ENCODE results near the gene CAMK2D.

The CAMK2D gene

DNA sequence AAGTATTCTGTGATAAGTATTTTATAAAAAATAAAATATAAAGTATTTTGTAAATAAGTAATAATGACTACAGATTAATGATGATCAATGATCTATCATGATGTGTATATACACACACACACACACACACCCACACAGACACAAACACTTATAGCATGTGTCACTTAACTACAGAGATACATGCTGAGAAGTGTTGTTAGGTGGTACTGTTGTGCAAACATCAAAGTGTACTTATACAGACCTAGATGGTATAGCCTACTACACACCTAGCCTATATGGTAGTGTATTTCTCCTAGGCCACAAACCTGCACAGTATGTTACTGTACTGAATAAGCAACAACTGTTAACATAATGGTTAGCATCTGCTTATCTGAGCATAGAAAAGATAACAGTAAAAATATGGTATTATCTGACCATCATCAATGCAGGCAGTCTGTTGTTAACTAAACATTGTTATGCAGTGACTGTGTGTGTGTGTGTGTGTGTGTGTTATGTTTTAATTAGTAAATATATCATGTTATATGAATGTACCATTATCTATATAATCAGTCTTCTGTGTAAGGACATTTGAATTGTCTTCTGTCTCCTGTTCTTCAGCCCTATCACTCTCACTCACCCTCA is 138.2 kb downstream of the CAMK2D start:
- TF ChIP-seq, protein P1, sequence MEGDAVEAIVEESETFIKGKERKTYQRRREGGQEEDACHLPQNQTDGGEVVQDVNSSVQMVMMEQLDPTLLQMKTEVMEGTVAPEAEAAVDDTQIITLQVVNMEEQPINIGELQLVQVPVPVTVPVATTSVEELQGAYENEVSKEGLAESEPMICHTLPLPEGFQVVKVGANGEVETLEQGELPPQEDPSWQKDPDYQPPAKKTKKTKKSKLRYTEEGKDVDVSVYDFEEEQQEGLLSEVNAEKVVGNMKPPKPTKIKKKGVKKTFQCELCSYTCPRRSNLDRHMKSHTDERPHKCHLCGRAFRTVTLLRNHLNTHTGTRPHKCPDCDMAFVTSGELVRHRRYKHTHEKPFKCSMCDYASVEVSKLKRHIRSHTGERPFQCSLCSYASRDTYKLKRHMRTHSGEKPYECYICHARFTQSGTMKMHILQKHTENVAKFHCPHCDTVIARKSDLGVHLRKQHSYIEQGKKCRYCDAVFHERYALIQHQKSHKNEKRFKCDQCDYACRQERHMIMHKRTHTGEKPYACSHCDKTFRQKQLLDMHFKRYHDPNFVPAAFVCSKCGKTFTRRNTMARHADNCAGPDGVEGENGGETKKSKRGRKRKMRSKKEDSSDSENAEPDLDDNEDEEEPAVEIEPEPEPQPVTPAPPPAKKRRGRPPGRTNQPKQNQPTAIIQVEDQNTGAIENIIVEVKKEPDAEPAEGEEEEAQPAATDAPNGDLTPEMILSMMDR (conservative IDR thresholded peaks at IDR 0.05; ENCODE audit: low read depth, low read length): no peak
- H3K4me3 ChIP-seq (ENCODE audit: low read length): no peak overlapping the region
- DNase-seq (ENCODE audit: low read depth): no peak

DNA sequence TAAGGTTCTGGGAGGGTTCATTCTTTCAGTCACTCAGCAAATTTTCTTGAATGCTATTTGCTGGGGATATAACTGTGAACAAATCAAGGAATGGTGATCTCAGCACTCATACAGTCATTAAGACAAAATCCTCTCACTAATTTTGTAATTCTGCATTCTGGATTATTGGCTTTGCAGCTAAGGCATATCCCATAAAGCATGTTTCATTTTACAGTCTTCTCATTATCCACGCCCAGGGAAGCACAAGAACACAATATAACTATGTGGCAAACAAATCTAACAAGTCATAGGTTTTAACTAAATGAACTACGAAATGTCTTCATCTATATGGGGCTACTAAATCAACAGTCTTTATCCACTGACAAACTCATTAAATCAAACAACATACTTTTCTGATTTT is 139.9 kb downstream of the CAMK2D start:
- H3K4me3 ChIP-seq (ENCODE audit: low read length): no peak overlapping the region
- no peak for DNase-seq (ENCODE audit: low read depth)
- TF ChIP-seq, protein P1 (conservative IDR thresholded peaks at IDR 0.05; ENCODE audit: low read depth, low read length): no peak

GRCh38 chr4:113620032-113620431 is 141.5 kb downstream of the CAMK2D start:
- TF ChIP-seq, protein P1 (conservative IDR thresholded peaks at IDR 0.05; ENCODE audit: low read depth, low read length): no peak
- no peak overlapping the region for H3K4me3 ChIP-seq (ENCODE audit: low read length)
- DNase-seq (ENCODE audit: low read depth): no peak

DNA sequence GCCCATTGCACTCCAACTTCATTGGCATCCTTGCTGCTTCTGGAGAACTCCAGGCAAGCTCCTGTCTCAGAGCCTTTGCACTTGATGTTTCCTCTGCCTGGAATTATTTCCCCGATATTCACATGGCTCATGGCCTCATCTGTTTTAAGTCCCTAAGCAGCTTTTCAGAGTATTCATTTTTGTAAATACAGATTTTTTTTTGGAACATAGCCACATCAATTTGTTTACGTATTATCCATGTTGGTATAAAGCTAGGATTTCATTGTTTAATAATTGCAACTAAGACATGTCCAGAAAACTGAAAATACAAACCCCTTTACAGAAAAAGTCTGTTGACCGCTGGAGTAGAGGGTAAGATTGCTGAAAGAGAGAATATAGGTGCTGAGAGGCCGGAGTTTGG is 142.0 kb downstream of the CAMK2D start:
- TF ChIP-seq, protein P1 (conservative IDR thresholded peaks at IDR 0.05; ENCODE audit: low read depth, low read length): no peak
- DNase-seq (ENCODE audit: low read depth): no peak
- no peak overlapping the region for H3K4me3 ChIP-seq (ENCODE audit: low read length)

GRCh38 chr4:113618205-113618604 is 143.3 kb downstream of the CAMK2D start:
- no peak for DNase-seq (ENCODE audit: low read depth)
- no peak overlapping the region for H3K4me3 ChIP-seq (ENCODE audit: low read length)
- TF ChIP-seq, protein P1 (conservative IDR thresholded peaks at IDR 0.05; ENCODE audit: low read depth, low read length): no peak

- TF ChIP-seq, protein P1 (conservative IDR thresholded peaks at IDR 0.05; ENCODE audit: low read depth, low read length): no peak
- no peak overlapping the region for H3K4me3 ChIP-seq (ENCODE audit: low read length)
- no peak for DNase-seq (ENCODE audit: low read depth)
Observed at GRCh38 chr4:113617195-113617594, 144.3 kb downstream of the CAMK2D start.

- no peak overlapping the region for H3K4me3 ChIP-seq (ENCODE audit: low read length)
- TF ChIP-seq, protein P1 (conservative IDR thresholded peaks at IDR 0.05; ENCODE audit: low read depth, low read length): no peak
- DNase-seq (ENCODE audit: low read depth): no peak
Observed at GRCh38 chr4:113616443-113616842, 145.1 kb downstream of the CAMK2D start.
